SKM-1 (cell line): ENCODE data around the gene CCNQ.

Experiments
- DNase-seq: peaks from one replicate; lab custom pipeline; 2025; ENCODE audit not compliant: unreplicated experiment; lab: John Stamatoyannopoulos, UW

CCNQ gene

DNA sequence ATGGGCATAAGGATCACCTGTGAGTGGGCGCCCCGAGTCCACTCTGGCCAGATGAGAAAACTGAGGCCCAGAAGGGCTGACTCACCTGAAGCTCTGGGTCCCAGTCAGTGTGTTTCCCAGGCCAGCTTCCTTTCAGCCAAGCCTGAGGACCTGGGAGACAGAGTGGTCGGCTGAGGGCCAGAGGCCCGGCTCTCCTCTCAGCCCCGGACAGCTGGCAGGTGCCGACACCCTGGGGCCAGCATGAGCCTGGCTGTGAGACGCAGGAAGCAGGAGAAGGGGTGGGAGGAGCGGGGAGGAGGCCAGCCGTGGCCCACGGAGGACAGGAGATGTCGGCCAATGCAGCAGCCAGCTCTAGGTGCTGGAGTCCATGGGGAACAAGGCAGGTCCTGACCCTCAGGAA, 52.6 kb downstream of the CCNQ start:
- DNase-seq, result no peak

DNA sequence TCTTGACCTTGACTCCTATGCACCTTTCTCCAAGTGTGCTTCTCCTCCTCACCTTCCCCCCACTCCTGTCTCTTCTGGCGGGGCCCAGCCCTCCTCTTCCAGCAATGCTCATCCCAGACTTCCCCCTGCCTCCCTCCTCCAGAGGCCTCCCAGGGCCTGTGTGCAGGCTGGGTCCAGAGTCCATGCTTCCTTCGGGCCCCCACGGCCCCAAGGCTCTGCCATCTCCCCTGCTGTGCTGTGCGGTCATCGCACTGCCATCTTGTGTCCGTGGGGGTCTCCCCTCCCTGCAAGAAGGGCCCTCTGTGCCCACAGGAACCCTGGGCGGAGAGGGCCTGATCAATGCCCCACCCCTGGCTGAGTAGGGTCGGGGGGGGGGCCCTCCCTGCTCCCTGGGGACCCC, 54.2 kb downstream of the CCNQ start:
- DNase-seq, result no peak

DNA sequence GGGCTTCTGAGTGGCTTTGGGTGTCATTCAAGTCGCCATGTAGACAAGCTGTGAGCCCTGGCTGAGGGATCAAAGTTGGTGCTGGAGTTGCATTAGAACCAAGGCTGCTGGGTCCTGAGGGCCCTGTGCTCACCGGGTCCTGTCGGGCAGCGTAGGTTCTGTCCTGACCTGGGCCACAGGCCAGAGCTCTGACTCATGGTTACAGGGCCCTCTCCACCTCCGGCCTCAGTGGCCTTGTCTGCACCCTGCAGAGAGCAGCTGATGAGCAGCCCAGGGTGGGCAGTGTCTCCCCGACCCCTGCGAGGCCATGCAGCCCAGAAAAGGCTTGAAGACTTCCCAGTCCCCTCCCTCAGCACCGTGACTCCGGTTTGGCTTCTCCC, 59.0 kb downstream of the CCNQ start:
- no peak for DNase-seq

DNA sequence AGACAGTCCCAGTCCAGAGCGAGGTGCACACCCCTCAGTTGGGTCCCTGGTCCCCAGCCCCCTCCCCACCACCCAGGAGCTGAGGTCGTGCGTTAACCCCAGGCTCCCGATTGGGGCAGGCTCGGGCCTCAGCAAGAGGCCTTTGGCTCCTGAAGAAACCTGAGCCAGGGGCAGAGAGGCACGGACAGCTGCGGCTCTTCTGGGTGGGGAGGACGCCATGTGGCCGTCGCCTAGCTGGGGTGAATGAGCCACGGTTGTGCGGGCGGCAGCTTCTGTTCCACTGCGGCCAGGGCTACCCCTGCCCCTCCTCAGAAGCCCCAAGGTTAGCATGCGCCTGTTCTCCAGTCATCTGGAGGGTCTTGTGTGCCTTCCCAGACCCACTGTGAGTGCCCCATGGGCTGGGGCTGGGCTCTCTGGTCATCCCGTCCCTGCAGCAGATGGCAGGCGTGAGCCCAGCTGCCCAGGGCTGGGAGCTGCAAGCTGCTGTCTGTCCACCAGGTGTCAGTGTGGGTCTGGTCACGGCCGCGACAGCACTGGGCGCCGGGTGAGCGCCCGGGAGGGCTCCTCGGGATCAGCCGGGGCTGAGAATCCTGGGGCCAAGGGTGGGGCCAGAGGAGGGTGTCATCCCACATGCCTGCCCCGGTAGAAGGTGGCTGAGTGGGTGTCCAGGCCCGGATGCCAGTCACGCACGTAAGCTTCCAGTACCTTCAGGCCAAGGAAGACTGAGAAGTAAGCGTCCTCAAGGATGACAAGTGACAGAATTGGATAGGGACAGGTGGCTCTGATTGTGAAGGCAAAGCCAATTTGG, 59.6 kb downstream of the CCNQ start:
- no peak for DNase-seq

DNA sequence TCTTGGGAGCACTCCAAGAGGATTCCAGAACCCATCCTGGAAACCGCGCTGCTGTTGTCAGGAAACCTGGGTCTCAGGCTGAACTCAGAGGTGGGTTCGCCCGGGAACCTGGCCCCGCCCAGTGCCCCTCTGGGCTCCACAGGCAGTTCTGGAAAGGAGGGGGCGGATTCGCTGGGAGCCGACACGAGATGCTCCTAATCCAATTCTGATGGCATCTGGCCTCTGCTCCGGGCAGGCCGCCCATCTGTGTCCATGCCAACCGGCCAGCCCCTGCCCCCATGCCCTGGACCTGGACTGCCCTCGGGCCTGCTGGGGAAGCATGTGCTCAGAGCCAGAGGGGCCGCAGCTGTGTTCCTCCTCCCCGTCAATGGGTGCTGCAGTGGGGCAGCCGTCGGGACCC, 60.5 kb downstream of the CCNQ start:
- DNase-seq, result no peak
